Panc1 (cell line): ENCODE results near the gene GPR55. TPM values are rescaled to one million over a fixed set of nuclear protein-coding genes. Genes with fewer than 3 reads are reported as not detected.

ENCODE experiments used
- ATAC-seq: fragments of 200-7000 bp; cut with Tn5 transposase; 2 replicates; pipeline ENCODE4 v1.9.1; 2020; ENCODE audit warnings: mild to moderate bottlenecking, moderate library complexity
- BruUV-seq: library from RNA; stranded (reverse); fragments of 400-500 nt; replicated peaks from 2 replicates; lab custom pipeline; 2021; lab: Mats Ljungman, UMichigan
- CTCF ChIA-PET: fragments of 300-600 bp; sonication (Branson Sonifier 250); formaldehyde crosslinking; loops from one replicate; lab custom pipeline; 2022; ENCODE audit warnings: antibody characterized with exemption; lab: Charles Lee
- POLR2A ChIA-PET: fragments of 300-600 bp; sonication (Branson Sonifier 250); formaldehyde crosslinking; loops from one replicate; lab custom pipeline; 2022; ENCODE audit warnings: antibody characterized with exemption; lab: Charles Lee
- DNase-seq: peaks from one replicate; pipeline ENCODE4 v3.0.0-alpha.2; 2010; ENCODE audit warnings: low read depth, low spot score
- H3K27ac ChIP-seq: 2 replicates; pipeline ENCODE4 v1.5.1; 2011; ENCODE audit warnings: mild to moderate bottlenecking, low read length, inconsistent platforms
- H3K27me3 ChIP-seq: fragments of 200-500 bp; sonication (Bioruptor generic); 2 replicates; pipeline ENCODE4 v1.6.0; 2014; ENCODE audit warnings: low read length, inconsistent platforms; ENCODE audit not compliant: control insufficient read depth, insufficient read depth
- H3K36me3 ChIP-seq: fragments of 200-500 bp; sonication (Bioruptor generic); 2 replicates; pipeline ENCODE4 v1.5.1; 2014; ENCODE audit warnings: inconsistent platforms, mild to moderate bottlenecking, low read length, moderate library complexity; ENCODE audit not compliant: control insufficient read depth, insufficient read depth
- H3K4me1 ChIP-seq: 2 replicates; pipeline ENCODE4 v1.5.1; 2011; ENCODE audit warnings: inconsistent platforms, mild to moderate bottlenecking, low read length, moderate library complexity; ENCODE audit not compliant: control insufficient read depth, insufficient read depth
- H3K4me3 ChIP-seq, 2 experiments: 2 replicates each; pipeline ENCODE4 v1.5.1; 2011 to 2012; ENCODE audit warnings: low read depth in 2 of 2, low read length in 2 of 2, mild to moderate bottlenecking in 2 of 2, inconsistent platforms in 1 of 2, moderate library complexity in 1 of 2
- H3K9me3 ChIP-seq: fragments of 200-500 bp; sonication (Bioruptor generic); 2 replicates; pipeline ENCODE4 v1.5.1; 2014; ENCODE audit warnings: low read depth, mild to moderate bottlenecking, inconsistent platforms, low read length, moderate library complexity; ENCODE audit not compliant: control insufficient read depth, insufficient read depth
- CTCF ChIP-seq: fragments of 450-650 bp; IDR thresholded peaks from 2 replicates; pipeline ENCODE4 v1.5.1; 2017; ENCODE audit warnings: mild to moderate bottlenecking
- POLR2AphosphoS5 ChIP-seq: IDR thresholded peaks from 2 replicates; pipeline ENCODE4 v1.6.1; 2012; ENCODE audit warnings: mild to moderate bottlenecking, low read depth, low read length, moderate library complexity
- REST ChIP-seq, 2 experiments: IDR thresholded peaks; 2 replicates each; pipeline ENCODE4 v1.6.1; 2011 to 2012; ENCODE audit warnings: low read depth in 2 of 2, control low read depth in 1 of 2, low read length in 1 of 2, mild to moderate bottlenecking in 1 of 2, moderate library complexity in 1 of 2; ENCODE audit not compliant: insufficient read depth in 1 of 2
- SIN3A ChIP-seq: IDR thresholded peaks from 2 replicates; pipeline ENCODE4 v1.6.1; 2012; ENCODE audit warnings: low read depth, mild to moderate bottlenecking, low read length, moderate library complexity, borderline replicate concordance; ENCODE audit not compliant: insufficient read depth
- TCF7L2 ChIP-seq: IDR thresholded peaks from 2 replicates; pipeline ENCODE4 v1.6.1; 2011; ENCODE audit warnings: mild to moderate bottlenecking, low read depth, low read length, inconsistent platforms
- in situ Hi-C: cut with HindIII; loops from 2 replicates; pipeline ENCODE4 v1.10.0; 2016; ENCODE audit warnings: low sequenced_read_pairs, low pct_unique_long_range_greater_than_20kb
- intact Hi-C: fragments of 100-400 bp; cut with micrococcal nuclease; formaldehyde crosslinking; loops from one replicate; pipeline ENCODE4 v1.10.0; 2022; ENCODE audit not compliant: unreplicated experiment
- total RNA-seq: library from RNA; stranded (reverse); gene quantifications from one replicate; pipeline ENCODE4 v1.2.1, GENCODE V29; 2021; ENCODE audit not compliant: unreplicated experiment

Gene GPR55
- total RNA-seq, 1 experiment from 2014 or later: 0.08 TPM

- ATAC-seq (no peak), DNase-seq (no peak)
- TF ChIP-seq REST (IDR thresholded peaks at IDR 0.05; ENCODE audit: insufficient read depth in 1 of 2, low read depth in 2 of 2, low read length in 1 of 2): no peak
- no peak for TF ChIP-seq CTCF
- no peak for TF ChIP-seq SIN3A
- no peak for TF ChIP-seq POLR2AphosphoS5
- TF ChIP-seq TCF7L2: no peak
- H3K4me3 ChIP-seq: no peak overlapping the region
- in situ Hi-C loops: no loop called here
- ChIA-PET POLR2A (interaction anchor here (0.6 kb wide), 1 partner anchor 30 kb away, joined by 3 read pairs; no protein-coding TSS in a partner anchor), CTCF (no interaction called here)
- no peaks in the 10 kb centered on the region; the same call in 1 of the 2 replicates for H3K27me3 ChIP-seq
- no TSS peak for BruUV-seq
- intact Hi-C loops: no loop called here
- no peaks in the 10 kb centered on the region for H3K36me3 ChIP-seq
- H3K9me3 ChIP-seq: no peaks in the 10 kb centered on the region
- no peaks in the 10 kb centered on the region for H3K4me1 ChIP-seq
- H3K27ac ChIP-seq: no peak overlapping the region
These were observed 13.0 kb downstream of the GPR55 start for GRCh38 chr2:230912046-230912445.

- DNase-seq (no peak), ATAC-seq (no peak)
- BruUV-seq: no TSS peak
- Histone ChIP-seq H3K27me3 (no peaks in the 10 kb centered on the region), H3K9me3 (no peaks in the 10 kb centered on the region), H3K4me1 (no peaks in the 10 kb centered on the region), H3K36me3 (no peaks in the 10 kb centered on the region), H3K4me3 (no peak overlapping the region), H3K27ac (no peak overlapping the region)
- in situ Hi-C loops (no loop called here), intact Hi-C loops (no loop called here)
- ChIA-PET CTCF (interaction anchor here (0.8 kb wide), 1 partner anchor 142 kb away, joined by 3 read pairs; no protein-coding TSS in a partner anchor), POLR2A (no interaction called here)
- TF ChIP-seq REST (IDR thresholded peaks at IDR 0.05; ENCODE audit: insufficient read depth in 1 of 2, low read depth in 2 of 2, low read length in 1 of 2) (no peak), TCF7L2 (no peak), SIN3A (no peak), CTCF (no peak), POLR2AphosphoS5 (no peak)
These were observed 14.4 kb downstream of the GPR55 start for GRCh38 chr2:230910546-230911177.
